Motor neuron (in vitro differentiated cells): ENCODE results near the gene SCD. TPM values are rescaled to one million over a fixed set of nuclear protein-coding genes. Genes with fewer than 3 reads are reported as not detected.

Experiments
- ATAC-seq, 8 experiments: fragments of 200-7000 bp; cut with Tn5 transposase; replicated peaks in 6 of 8; 2 replicates each; pipeline ENCODE4 v1.8.0; 2021; ENCODE audit warnings: mild to moderate bottlenecking in 8 of 8, moderate library complexity in 8 of 8
- H3K27ac ChIP-seq, 2 donors: fragments of 250-450 bp; sonication (Bioruptor Pico); 2 replicates each; pipeline ENCODE4 v1.9.0; 2021; ENCODE audit warnings: antibody characterized with exemption in 2 of 2, mild to moderate bottlenecking in 2 of 2, moderate library complexity in 1 of 2
- H3K4me1 ChIP-seq, 2 donors: fragments of 250-450 bp; sonication (Bioruptor Pico); replicated peaks in 1 of 2; 2 replicates each; pipeline ENCODE4 v1.6.1; 2021; ENCODE audit warnings: antibody characterized with exemption in 2 of 2, mild to moderate bottlenecking in 2 of 2, moderate library complexity in 1 of 2
- H3K4me3 ChIP-seq, 5 donors: fragments of 250-450 bp; sonication (Bioruptor Pico); 2 replicates each; pipeline ENCODE4 v1.9.0; 2021; ENCODE audit warnings: antibody characterized with exemption in 5 of 5, mild to moderate bottlenecking in 5 of 5, moderate library complexity in 4 of 5
- WGBS, 10 experiments: fragments of 450-650 bp; shearing (Covaris generic); methylation state at CpG; one replicate each; pipeline ENCODE4 v1.0.0; 2022; 5-methylcytosine and 5-hydroxymethylcytosine counted together
- in situ Hi-C, 9 experiments: fragments of 400-800 bp; cut with MboI; loops; one replicate each; pipeline ENCODE4 v1.15.0; 2021; ENCODE audit warnings: low sequenced_read_pairs in 9 of 9, low pct_unique_long_range_greater_than_20kb in 2 of 9; ENCODE audit not compliant: unreplicated experiment in 9 of 9
- total RNA-seq, 8 experiments: library from RNA; unstranded; fragments of 300-600 nt; gene quantifications; 2 replicates each; pipeline versions ENCODE4 v1.2.3 to v1.2.4, GENCODE V29; 2022

The SCD gene
- total RNA-seq, 8 experiments from 2014 or later: 100 to 535 (median 198) TPM

- H3K27ac ChIP-seq: no peak overlapping the region
- H3K4me1 ChIP-seq: peaks cover 8 to 20% of the 10 kb centered on the region in 2 donors
- no peak for ATAC-seq
- no peak overlapping the region for H3K4me3 ChIP-seq
- in situ Hi-C loops: loop anchor here (10.0 to 25.0 kb wide), 3 partner anchors 92 to 170 kb away; partner anchors contain the start of gene SEC31B (in 2 of the 9)
- 0 to 94% (median 62%) methylated on average over 1 to 5 of the region's 7 CpGs; no CpG with 5 or more reads in 3 of the 10 experiments for WGBS, 10 experiments
These were observed 4.4 kb upstream of the SCD start for GRCh38 chr10:100342627-100342972.

GRCh38 chr10:100344241-100344788, 2.7 kb upstream of the SCD start:
- no peak overlapping the region for H3K27ac ChIP-seq
- peaks cover 12 to 29% of the 10 kb centered on the region in 2 donors for H3K4me1 ChIP-seq
- ATAC-seq: no peak
- 70 to 100% (median 86%) methylated on average over 2 to 3 of the region's 3 CpGs for WGBS, 10 experiments
- in situ Hi-C loops: loop anchor here (10.0 to 25.0 kb wide), 3 partner anchors 90 to 168 kb away; partner anchors contain the start of gene SEC31B (in 2 of the 9)
- H3K4me3 ChIP-seq: no peak overlapping the region

- 35 to 55% (median 44%) methylated on average over 1 to 7 of the region's 9 CpGs; no CpG with 5 or more reads in 3 of the 10 experiments for WGBS, 10 experiments
- H3K4me3 ChIP-seq: peak overlapping the region; percentile 67 to 87 (median 82)
- no peak for ATAC-seq
- peak overlapping the region; percentile 96 to 99 for H3K27ac ChIP-seq
- H3K4me1 ChIP-seq: peaks cover 24 to 43% of the 10 kb centered on the region in 2 donors
- in situ Hi-C loops: loop anchor here (10.0 to 25.0 kb wide), 3 partner anchors 89 to 167 kb away; partner anchors contain the start of gene SEC31B (in 2 of the 9)
These were observed 1.3 kb upstream of the SCD start for GRCh38 chr10:100345570-100346330.

- Histone ChIP-seq H3K4me1 (peaks cover 30 to 40% of the 10 kb centered on the region in 2 donors), H3K4me3 (peak overlapping the region; percentile 67 to 87 (median 82)), H3K27ac (peak overlapping the region; percentile 96 to 99)
- WGBS, 10 experiments: 0% methylated on average over 1 to 5 of the region's 36 CpGs; no CpG with 5 or more reads in 5 of the 10 experiments
- ATAC-seq: peak; percentile 59 to 86 (median 80)
- in situ Hi-C loops: loop anchor here (10.0 to 25.0 kb wide), 3 partner anchors 88 to 166 kb away; partner anchors contain the start of gene SEC31B (in 2 of the 9)
These were observed 675 bp upstream of the SCD start for GRCh38 chr10:100346351-100346764.

GRCh38 chr10:100347568-100348195, 649 bp downstream of the SCD start:
- H3K4me3 ChIP-seq: peak overlapping the region; percentile 67 to 87 (median 82)
- ATAC-seq: no peak
- 0 to 4% (median 0%) methylated on average over 3 to 19 of the region's 32 CpGs; no CpG with 5 or more reads in 1 of the 10 experiments for WGBS, 10 experiments
- H3K4me1 ChIP-seq: peaks cover 35 to 40% of the 10 kb centered on the region in 2 donors
- in situ Hi-C loops: loop anchor here (10.0 to 25.0 kb wide), 3 partner anchors 87 to 165 kb away; partner anchors contain the start of gene SEC31B (in 2 of the 9)
- H3K27ac ChIP-seq: peak overlapping the region; percentile 68 to 76

GRCh38 chr10:100348389-100348927, 1.4 kb downstream of the SCD start:
- H3K27ac ChIP-seq: peak overlapping the region in 1 of 2 donors; percentile 6
- H3K4me3 ChIP-seq: peak overlapping the region; percentile 67 to 87 (median 82)
- 0 to 100% (median 20%) methylated on average over 1 to 3 of the region's 3 CpGs; no CpG with 5 or more reads in 5 of the 10 experiments for WGBS, 10 experiments
- in situ Hi-C loops: loop anchor here (10.0 to 25.0 kb wide), 3 partner anchors 86 to 164 kb away; partner anchors contain the start of gene SEC31B (in 2 of the 9)
- H3K4me1 ChIP-seq: peaks cover 35 to 40% of the 10 kb centered on the region in 2 donors
- ATAC-seq: no peak

GRCh38 chr10:100349087-100349486, 2.1 kb downstream of the SCD start:
- no peak for ATAC-seq
- Histone ChIP-seq H3K4me1 (peaks cover 35 to 40% of the 10 kb centered on the region in 2 donors), H3K4me3 (peak overlapping the region; percentile 67 to 87 (median 82)), H3K27ac (no peak overlapping the region)
- in situ Hi-C loops: loop anchor here (10.0 to 25.0 kb wide), 3 partner anchors 86 to 163 kb away; partner anchors contain the start of gene SEC31B (in 2 of the 9)
- 17 to 100% (median 25%) methylated on average over 1 to 2 of the region's 5 CpGs; no CpG with 5 or more reads in 2 of the 10 experiments for WGBS, 10 experiments

GRCh38 chr10:100349672-100350071, 2.6 kb downstream of the SCD start:
- Histone ChIP-seq H3K27ac (no peak overlapping the region), H3K4me1 (peaks cover 35 to 40% of the 10 kb centered on the region in 2 donors)

GRCh38 chr10:100350914-100351485, 4.0 kb downstream of the SCD start:
- in situ Hi-C loops: no loop called here
- ATAC-seq: no peak
- peaks cover 27 to 30% of the 10 kb centered on the region in 2 donors for H3K4me1 ChIP-seq
- no peak overlapping the region for H3K27ac ChIP-seq
- H3K4me3 ChIP-seq: peak overlapping the region; percentile 7 to 87 (median 68)
- WGBS, 10 experiments: 25 to 87% (median 58%) methylated on average over 2 to 4 of the region's 5 CpGs; no CpG with 5 or more reads in 3 of the 10 experiments

More at GRCh38 chr10:100349672-100350071, 2.6 kb downstream of the SCD start:
- peak overlapping the region; percentile 7 to 87 (median 68) for H3K4me3 ChIP-seq
- ATAC-seq: no peak
- in situ Hi-C loops: loop anchor here (10.0 to 25.0 kb wide), 3 partner anchors 85 to 163 kb away; partner anchors contain the start of gene SEC31B (in 2 of the 9)
- WGBS, 10 experiments: 11 to 86% (median 34%) methylated on average over 1 to 2 of the region's 3 CpGs; no CpG with 5 or more reads in 2 of the 10 experiments

GRCh38 chr10:100353770-100354485, 6.9 kb downstream of the SCD start:
- H3K27ac ChIP-seq: no peak overlapping the region

GRCh38 chr10:100355086-100355485, 8.1 kb downstream of the SCD start:
- Histone ChIP-seq H3K27ac (no peak overlapping the region), H3K4me3 (no peak overlapping the region), H3K4me1 (peaks cover 11 to 18% of the 10 kb centered on the region in 2 donors)
- WGBS, 10 experiments: 80 to 100% (median 96%) methylated on average over 2 to 4 of the region's 4 CpGs; no CpG with 5 or more reads in 3 of the 10 experiments
- in situ Hi-C loops: no loop called here
- ATAC-seq: no peak

More at GRCh38 chr10:100353770-100354485, 6.9 kb downstream of the SCD start:
- Histone ChIP-seq H3K4me1 (peaks cover 23 to 27% of the 10 kb centered on the region in 2 donors), H3K4me3 (no peak overlapping the region)
- in situ Hi-C loops: no loop called here
- WGBS, 10 experiments: 68 to 100% (median 94%) methylated on average over 1 to 6 of the region's 6 CpGs; no CpG with 5 or more reads in 2 of the 10 experiments
- ATAC-seq: no peak
